ENCODE measurements around the gene FBXW11. TPM values are rescaled to one million over a fixed set of nuclear protein-coding genes. Genes with fewer than 3 reads are reported as not detected.

Gene FBXW11
- 60.1 and 61.4 TPM in 2 replicates for total RNA-seq
- long read RNA-seq, full-length matches to known transcripts: 19 of 39 reads
- long read RNA-seq, partial matches to known transcripts: 10 of 39 reads
- long read RNA-seq, other reads (novel, unspliced or antisense): 10 of 39 reads

DNA sequence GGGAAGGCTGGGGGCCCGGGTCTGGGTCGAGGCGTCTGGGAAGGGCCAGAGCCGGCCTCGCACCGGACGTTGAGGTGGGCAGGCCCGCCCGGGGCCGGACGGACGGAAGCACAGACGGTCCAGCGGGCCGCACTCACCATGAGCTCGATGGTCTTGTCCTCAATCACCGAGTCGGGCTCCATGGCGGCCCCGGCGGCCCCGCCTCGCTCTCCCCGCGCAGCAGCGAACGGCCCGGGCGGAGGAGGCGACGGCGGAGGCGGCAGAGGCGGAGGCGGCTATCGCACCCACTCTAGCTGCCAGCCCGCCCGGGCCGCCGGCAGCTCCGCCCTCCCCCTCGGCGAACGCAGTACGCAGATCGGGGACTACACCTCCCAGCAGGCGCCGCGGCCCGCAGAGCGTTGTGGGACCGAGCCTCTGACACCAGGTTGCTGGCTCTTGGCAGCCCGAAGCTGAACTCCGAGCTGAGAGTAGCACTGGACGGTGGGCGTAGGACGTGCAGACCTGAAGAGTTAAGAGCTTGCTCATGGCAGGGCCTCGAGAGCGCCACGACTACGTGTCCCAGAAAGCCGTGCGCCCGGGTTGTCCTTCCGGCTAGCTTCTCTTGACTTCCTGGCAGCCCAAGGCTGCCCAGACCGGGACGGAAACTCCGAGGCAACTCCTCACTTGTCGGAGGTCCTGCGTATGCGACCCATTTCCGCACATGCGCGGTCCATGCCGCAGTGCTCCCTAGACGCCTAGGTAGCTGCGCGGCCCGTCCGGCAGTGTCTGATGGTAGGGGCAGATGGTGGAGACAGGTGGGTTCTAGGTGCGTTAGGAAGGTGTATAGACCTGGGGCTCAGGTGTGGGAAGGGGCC lies at the start of gene FBXW11:
FBXW11 (minus strand) TSS at position 318 of the 854 bp plus-strand sequence; CDS start at position 182, 136 bp downstream.
- H3K4me1 Mint-ChIP-seq (ENCODE audit: unreplicated experiment): peaks cover 54% of the 10 kb centered on the region
- TF ChIP-seq, protein P1, sequence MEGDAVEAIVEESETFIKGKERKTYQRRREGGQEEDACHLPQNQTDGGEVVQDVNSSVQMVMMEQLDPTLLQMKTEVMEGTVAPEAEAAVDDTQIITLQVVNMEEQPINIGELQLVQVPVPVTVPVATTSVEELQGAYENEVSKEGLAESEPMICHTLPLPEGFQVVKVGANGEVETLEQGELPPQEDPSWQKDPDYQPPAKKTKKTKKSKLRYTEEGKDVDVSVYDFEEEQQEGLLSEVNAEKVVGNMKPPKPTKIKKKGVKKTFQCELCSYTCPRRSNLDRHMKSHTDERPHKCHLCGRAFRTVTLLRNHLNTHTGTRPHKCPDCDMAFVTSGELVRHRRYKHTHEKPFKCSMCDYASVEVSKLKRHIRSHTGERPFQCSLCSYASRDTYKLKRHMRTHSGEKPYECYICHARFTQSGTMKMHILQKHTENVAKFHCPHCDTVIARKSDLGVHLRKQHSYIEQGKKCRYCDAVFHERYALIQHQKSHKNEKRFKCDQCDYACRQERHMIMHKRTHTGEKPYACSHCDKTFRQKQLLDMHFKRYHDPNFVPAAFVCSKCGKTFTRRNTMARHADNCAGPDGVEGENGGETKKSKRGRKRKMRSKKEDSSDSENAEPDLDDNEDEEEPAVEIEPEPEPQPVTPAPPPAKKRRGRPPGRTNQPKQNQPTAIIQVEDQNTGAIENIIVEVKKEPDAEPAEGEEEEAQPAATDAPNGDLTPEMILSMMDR (IDR thresholded peaks at IDR 0.05): peak; percentile 5

DNA sequence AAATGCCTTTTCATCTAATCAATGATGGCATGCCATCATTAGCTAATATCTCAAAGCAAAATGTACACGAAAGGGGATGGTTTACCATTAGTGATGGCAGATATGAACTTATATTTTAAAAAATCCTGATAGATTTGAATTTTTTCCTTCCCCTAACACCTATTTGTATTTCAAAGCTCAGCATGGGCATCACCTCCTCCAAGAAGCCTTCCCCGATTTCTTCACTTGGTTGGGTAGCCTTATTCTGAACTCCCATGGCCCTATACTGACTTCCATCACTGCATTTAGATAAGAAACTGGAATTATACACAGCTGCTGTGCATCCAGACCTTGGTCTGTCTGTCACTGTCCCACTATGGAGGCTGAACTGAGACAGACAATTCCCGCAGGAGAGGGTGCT lies 49.6 kb upstream of the FBXW11 start:
- TF ChIP-seq, protein P1 (IDR thresholded peaks at IDR 0.05): no peak
- no peaks in the 10 kb centered on the region for H3K9me3 Mint-ChIP-seq (ENCODE audit: unreplicated experiment)
- DNase-seq (ENCODE audit: extremely low spot score, unreplicated experiment): no peak
- H3K27ac Mint-ChIP-seq (ENCODE audit: unreplicated experiment): no peak overlapping the region
- peaks cover 4% of the 10 kb centered on the region for H3K4me1 Mint-ChIP-seq (ENCODE audit: unreplicated experiment)
- no peak overlapping the region for H3K4me3 Mint-ChIP-seq (ENCODE audit: unreplicated experiment)
- no peaks in the 10 kb centered on the region for H3K27me3 Mint-ChIP-seq (ENCODE audit: unreplicated experiment)
- H3K36me3 Mint-ChIP-seq (ENCODE audit: unreplicated experiment): peaks cover 52% of the 10 kb centered on the region

More for the DNA sequence above, at the start of gene FBXW11:
- Mint-ChIP-seq H3K36me3 (ENCODE audit: unreplicated experiment) (no peaks in the 10 kb centered on the region), H3K4me3 (ENCODE audit: unreplicated experiment) (peak within 1 kb of the TSS; percentile 98), H3K27ac (ENCODE audit: unreplicated experiment) (peak within 1 kb of the TSS; percentile 98), H3K27me3 (ENCODE audit: unreplicated experiment) (no peaks in the 10 kb centered on the region), H3K9me3 (ENCODE audit: unreplicated experiment) (no peaks in the 10 kb centered on the region)
- DNase-seq (ENCODE audit: extremely low spot score, unreplicated experiment): peak; percentile 97

DNA sequence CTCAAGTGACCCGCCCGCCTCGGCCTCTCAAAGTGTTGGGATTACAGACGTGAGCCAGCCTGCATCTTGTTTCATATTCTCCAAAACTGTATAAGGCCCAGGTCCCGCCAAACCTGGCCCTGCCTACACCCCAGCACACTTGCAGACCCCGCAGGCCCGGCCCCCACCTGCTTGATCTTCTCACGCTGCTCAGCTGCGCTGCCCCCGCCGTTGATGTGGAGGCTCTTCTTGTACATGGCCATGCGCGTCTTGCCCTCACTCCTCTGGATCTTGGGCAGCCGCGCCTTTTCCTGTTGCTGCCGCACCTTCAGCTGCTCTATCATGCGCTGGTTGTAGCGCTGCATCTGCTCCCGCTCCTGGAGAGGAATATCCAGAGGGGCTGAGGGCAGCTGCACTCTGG lies 49.0 kb upstream of the FBXW11 start:
- Mint-ChIP-seq H3K4me1 (ENCODE audit: unreplicated experiment) (peaks cover 4% of the 10 kb centered on the region), H3K36me3 (ENCODE audit: unreplicated experiment) (peaks cover 46% of the 10 kb centered on the region), H3K27me3 (ENCODE audit: unreplicated experiment) (no peaks in the 10 kb centered on the region), H3K4me3 (ENCODE audit: unreplicated experiment) (no peak overlapping the region), H3K27ac (ENCODE audit: unreplicated experiment) (no peak overlapping the region), H3K9me3 (ENCODE audit: unreplicated experiment) (no peaks in the 10 kb centered on the region)
- TF ChIP-seq, protein P1 (IDR thresholded peaks at IDR 0.05): no peak
- DNase-seq (ENCODE audit: extremely low spot score, unreplicated experiment): no peak

DNA sequence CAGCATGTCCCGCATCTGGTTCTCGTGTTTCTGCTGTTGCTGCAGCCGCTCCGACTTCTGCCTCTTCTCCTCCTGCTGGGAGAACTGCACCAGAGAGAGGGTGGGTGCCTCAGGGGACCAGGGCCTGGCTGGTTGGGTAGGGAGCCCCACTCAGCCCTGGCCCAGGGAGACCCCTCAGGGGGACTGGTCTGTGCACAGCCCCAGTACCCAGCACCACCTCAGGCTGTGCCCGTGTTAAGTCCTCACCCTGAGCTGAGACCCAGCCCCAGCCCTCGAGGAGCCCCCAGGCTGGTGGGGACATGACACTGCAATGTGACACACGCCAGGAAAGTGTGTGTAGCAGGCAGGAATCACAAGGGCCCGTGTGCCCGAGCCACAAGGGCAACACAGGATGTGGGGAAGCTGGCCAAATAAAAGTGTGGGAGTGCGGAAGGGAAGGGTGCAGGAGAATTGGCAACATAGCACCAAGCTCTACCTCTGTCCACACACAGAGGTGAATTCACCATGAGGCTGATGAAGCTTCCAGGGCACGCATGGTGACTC lies 48.2 kb upstream of the FBXW11 start:
- Mint-ChIP-seq H3K4me1 (ENCODE audit: unreplicated experiment) (peaks cover 4% of the 10 kb centered on the region), H3K27ac (ENCODE audit: unreplicated experiment) (no peak overlapping the region), H3K4me3 (ENCODE audit: unreplicated experiment) (no peak overlapping the region), H3K9me3 (ENCODE audit: unreplicated experiment) (no peaks in the 10 kb centered on the region), H3K36me3 (ENCODE audit: unreplicated experiment) (peaks cover 44% of the 10 kb centered on the region), H3K27me3 (ENCODE audit: unreplicated experiment) (no peaks in the 10 kb centered on the region)
- TF ChIP-seq, protein P1 (IDR thresholded peaks at IDR 0.05): no peak
- DNase-seq (ENCODE audit: extremely low spot score, unreplicated experiment): no peak
